PC-9 (cell line): Measurements from ENCODE around the gene TFEC.

ENCODE experiments used
- EZH2 ChIP-seq: fragments of 200-600 bp; sonication (generic); IDR thresholded peaks from 2 replicates; pipeline ENCODE4 v1.8.0; 2017; ENCODE audit warnings: antibody characterized with exemption, low read depth
- TF ChIP-seq, protein P1 (sequence below): fragments of 200-600 bp; sonication (generic); conservative IDR thresholded peaks from 2 replicates; pipeline ENCODE4 v1.6.1; 2017; ENCODE audit warnings: mixed run types, antibody characterized with exemption, mild to moderate bottlenecking, moderate library complexity

DNA sequence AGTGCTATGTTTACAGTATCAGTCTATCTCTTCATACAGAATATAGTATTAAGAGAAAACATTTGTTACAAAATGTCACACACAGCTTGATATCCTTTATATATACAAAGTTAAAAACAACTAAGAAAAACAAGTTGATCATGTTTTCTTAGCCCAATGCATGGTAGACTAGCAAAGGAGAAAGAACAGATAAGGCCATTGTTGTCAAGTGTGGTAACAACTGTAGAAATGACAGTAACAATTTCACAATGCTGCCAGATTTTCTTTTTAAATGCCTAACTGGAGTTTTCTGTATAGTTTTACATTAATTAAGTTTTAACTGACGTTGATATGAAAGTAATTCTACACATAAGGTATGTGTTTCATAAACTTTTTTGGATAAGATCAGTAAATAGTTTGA, 65.8 kb downstream of the TFEC start:
- TF ChIP-seq EZH2, result no peak
- TF ChIP-seq, protein P1, sequence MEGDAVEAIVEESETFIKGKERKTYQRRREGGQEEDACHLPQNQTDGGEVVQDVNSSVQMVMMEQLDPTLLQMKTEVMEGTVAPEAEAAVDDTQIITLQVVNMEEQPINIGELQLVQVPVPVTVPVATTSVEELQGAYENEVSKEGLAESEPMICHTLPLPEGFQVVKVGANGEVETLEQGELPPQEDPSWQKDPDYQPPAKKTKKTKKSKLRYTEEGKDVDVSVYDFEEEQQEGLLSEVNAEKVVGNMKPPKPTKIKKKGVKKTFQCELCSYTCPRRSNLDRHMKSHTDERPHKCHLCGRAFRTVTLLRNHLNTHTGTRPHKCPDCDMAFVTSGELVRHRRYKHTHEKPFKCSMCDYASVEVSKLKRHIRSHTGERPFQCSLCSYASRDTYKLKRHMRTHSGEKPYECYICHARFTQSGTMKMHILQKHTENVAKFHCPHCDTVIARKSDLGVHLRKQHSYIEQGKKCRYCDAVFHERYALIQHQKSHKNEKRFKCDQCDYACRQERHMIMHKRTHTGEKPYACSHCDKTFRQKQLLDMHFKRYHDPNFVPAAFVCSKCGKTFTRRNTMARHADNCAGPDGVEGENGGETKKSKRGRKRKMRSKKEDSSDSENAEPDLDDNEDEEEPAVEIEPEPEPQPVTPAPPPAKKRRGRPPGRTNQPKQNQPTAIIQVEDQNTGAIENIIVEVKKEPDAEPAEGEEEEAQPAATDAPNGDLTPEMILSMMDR, result no peak
